ENCODE data around the gene ASXL1. TPM values are rescaled to one million over a fixed set of nuclear protein-coding genes. Genes with fewer than 3 reads are reported as not detected.

Gene ASXL1
- total and polyA plus RNA-seq, 8 donors, result 32.9 to 57.7 (median 38.0) TPM

DNA sequence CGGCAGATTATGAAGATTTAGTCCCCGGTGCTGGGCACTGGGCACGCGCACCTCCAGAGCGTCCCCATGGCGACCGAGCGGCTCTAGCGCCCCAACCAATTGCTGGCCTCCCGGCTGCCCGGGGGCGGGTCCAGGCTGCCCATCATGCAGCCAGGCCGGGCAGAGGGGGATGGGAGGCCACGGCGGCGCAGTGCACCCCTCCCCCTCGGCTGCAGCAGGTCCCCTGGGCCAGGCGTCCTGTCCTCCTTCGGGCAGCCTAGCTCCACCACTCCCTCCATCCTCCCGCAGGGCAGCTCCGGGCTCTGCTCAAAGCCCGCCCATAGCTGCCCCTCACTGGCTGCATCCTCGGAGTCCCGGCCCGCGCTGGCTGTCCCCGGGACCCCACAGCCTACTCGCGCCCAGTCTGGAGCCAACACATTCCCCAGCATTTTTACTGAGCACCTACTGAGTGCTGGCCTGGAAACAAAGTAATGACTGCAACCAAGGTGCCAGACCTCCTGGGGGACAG, 99.4 kb downstream of the ASXL1 start:
- FAIRE-seq (no peak), ATAC-seq (peak; percentile 82 to 90 (median 88)), DNase-seq (peak; percentile 73 to 91 (median 80))
- H3K9me3 ChIP-seq, result no peaks in the 10 kb centered on the region
- intact Hi-C loops (cut with DNase I), result no loop called here
- peak overlapping the region; percentile 1 to 47 (median 22) for H3K4me3 ChIP-seq
- peaks cover 0 to 8% (median 8%) of the 10 kb centered on the region in 3 donors for H3K36me3 ChIP-seq
- H3K4me1 ChIP-seq, result peaks cover 21 to 28% (median 25%) of the 10 kb centered on the region in 3 donors
- TF ChIP-seq, protein P1, sequence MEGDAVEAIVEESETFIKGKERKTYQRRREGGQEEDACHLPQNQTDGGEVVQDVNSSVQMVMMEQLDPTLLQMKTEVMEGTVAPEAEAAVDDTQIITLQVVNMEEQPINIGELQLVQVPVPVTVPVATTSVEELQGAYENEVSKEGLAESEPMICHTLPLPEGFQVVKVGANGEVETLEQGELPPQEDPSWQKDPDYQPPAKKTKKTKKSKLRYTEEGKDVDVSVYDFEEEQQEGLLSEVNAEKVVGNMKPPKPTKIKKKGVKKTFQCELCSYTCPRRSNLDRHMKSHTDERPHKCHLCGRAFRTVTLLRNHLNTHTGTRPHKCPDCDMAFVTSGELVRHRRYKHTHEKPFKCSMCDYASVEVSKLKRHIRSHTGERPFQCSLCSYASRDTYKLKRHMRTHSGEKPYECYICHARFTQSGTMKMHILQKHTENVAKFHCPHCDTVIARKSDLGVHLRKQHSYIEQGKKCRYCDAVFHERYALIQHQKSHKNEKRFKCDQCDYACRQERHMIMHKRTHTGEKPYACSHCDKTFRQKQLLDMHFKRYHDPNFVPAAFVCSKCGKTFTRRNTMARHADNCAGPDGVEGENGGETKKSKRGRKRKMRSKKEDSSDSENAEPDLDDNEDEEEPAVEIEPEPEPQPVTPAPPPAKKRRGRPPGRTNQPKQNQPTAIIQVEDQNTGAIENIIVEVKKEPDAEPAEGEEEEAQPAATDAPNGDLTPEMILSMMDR (IDR thresholded peaks at IDR 0.05), result no peak
- H3K27ac ChIP-seq, result peak overlapping the region in 2 of 4 donors; percentile 10 to 22
- H3K27me3 ChIP-seq, result no peaks in the 10 kb centered on the region
- 11 to 19% methylated on average over 21 to 29 of the region's 29 CpGs for WGBS, 2 donors

DNA sequence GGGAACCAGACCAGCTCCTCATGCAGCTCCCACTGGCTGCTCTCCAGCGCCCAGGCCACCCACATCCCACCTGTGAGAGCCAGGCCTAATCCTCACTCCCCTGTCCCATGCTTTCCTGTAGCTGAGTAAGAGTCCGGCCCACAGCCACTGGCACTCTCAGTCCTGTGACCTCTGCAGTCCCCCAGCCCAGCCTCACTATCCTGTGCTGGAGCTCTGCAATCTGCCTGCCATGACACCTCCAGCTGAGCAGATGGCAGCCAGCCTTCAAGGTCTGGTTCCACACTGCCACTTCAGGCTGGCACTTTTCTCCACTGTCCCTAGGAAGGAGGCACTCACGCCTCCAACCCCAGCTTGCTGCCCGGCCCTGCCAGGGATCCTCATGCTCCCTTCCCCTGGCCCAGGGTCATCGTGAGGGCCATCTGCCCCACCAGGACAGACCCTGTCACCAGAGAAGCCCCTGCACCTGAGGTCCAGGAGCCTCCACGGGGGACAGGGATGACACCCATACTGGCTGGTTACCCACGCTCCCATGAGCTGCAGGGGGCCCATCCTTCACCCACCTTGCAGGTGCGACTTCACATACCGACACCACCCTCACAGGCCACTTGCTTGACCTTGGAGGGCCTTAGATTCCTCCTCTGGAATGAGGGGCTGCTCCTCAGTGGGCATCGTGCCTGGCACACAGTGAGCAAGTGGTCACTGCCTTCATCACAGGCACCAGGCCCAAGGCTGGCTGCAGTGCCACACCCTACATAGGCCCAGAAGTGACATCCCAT, 100.1 kb downstream of the ASXL1 start:
- Histone ChIP-seq H3K27ac (peak overlapping the region in 2 of 4 donors; percentile 16 to 29), H3K4me3 (no peak overlapping the region), H3K9me3 (no peaks in the 10 kb centered on the region), H3K27me3 (no peaks in the 10 kb centered on the region), H3K4me1 (peaks cover 28 to 32% (median 32%) of the 10 kb centered on the region in 3 donors), H3K36me3 (peaks cover 0 to 2% (median 2%) of the 10 kb centered on the region in 3 donors)
- TF ChIP-seq, protein P1 (IDR thresholded peaks at IDR 0.05), result no peak
- 58 to 67% methylated on average over 9 to 10 of the region's 10 CpGs for WGBS, 2 donors
- ATAC-seq (peak; percentile 6 to 29 (median 18)), DNase-seq (peak in 4 of 6 donors; percentile 27 to 80 (median 54)), FAIRE-seq (no peak)
- intact Hi-C loops (cut with DNase I), result no loop called here

DNA sequence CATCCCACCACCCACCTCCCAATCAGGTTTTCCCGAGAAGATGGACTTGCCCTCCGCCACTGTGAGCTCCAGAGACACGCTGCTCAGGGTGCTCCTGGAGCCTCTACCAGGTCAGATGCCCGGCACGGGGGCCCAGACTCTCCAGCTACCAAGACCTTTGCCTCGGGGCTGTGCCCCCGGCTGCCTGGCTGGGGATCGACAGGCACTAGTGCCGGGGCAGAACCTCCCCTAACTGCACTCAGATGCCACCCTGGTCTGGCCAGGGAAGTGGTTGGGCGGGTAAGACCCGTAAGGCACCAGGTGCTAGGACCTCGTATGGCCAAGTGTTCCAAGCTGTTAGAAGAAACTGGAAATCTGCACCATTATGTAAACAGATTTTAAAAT, 100.7 kb downstream of the ASXL1 start:
- Histone ChIP-seq H3K4me1 (peaks cover 34 to 38% (median 38%) of the 10 kb centered on the region in 3 donors), H3K36me3 (no peaks in the 10 kb centered on the region), H3K4me3 (no peak overlapping the region), H3K27me3 (no peaks in the 10 kb centered on the region), H3K27ac (peak overlapping the region in 2 of 4 donors; percentile 16 to 29), H3K9me3 (no peaks in the 10 kb centered on the region)
- intact Hi-C loops (cut with DNase I), result no loop called here
- FAIRE-seq, result no peak
- 45 to 48% methylated on average over 12 of the region's 12 CpGs for WGBS, 2 donors
- peak in 2 of 4 donors; percentile 8 for ATAC-seq
- peak in 4 of 6 donors; percentile 50 to 79 (median 56) for DNase-seq
- TF ChIP-seq, protein P1 (IDR thresholded peaks at IDR 0.05), result no peak

DNA sequence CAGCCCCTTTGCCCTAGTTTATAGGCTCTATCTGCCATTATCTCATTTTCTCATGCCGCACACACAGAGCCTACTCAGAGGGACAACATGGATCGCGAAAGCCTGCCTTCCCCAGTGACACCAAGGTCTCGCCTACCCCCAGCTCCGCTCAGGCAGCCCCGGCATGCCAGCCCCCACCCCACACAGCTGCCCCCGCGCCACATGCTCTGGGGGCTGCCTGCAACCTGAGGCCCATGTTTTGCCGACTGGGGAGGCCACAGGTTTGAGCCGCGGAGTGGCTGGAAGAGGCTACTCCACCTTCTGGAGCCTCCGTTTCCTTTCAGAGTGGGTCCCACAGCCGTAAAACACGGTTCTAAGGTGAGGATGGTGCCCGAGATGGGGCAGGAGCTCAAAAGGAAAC, 102.1 kb downstream of the ASXL1 start:
- Histone ChIP-seq H3K4me3 (no peak overlapping the region), H3K27ac (no peak overlapping the region), H3K36me3 (no peaks in the 10 kb centered on the region), H3K27me3 (no peaks in the 10 kb centered on the region), H3K4me1 (peaks cover 45 to 51% (median 51%) of the 10 kb centered on the region in 3 donors), H3K9me3 (no peaks in the 10 kb centered on the region)
- ATAC-seq (no peak), DNase-seq (peak in 3 of 6 donors; percentile 29 to 59 (median 33)), FAIRE-seq (no peak)
- intact Hi-C loops (cut with DNase I), result no loop called here
- 85 to 90% methylated on average over 15 of the region's 15 CpGs for WGBS, 2 donors
- TF ChIP-seq, protein P1 (IDR thresholded peaks at IDR 0.05), result no peak

All from pancreas (tissue), 10 donors.